HL-60 (cell line): ENCODE results near the gene KDM1B.

Experiments used
- GABPA ChIP-seq: IDR thresholded peaks from 2 replicates; pipeline ENCODE4 v1.6.1; 2012; ENCODE audit warnings: low read depth
- POLR2AphosphoS5 ChIP-seq: IDR thresholded peaks from 2 replicates; pipeline ENCODE4 v1.6.1; 2012; ENCODE audit warnings: low read depth
- TF ChIP-seq, protein P1 (sequence below): IDR thresholded peaks from one replicate; pipeline ENCODE4 v1.5.1; 2011; ENCODE audit warnings: low read length, control low read depth, inconsistent platforms; ENCODE audit not compliant: insufficient read depth

DNA sequence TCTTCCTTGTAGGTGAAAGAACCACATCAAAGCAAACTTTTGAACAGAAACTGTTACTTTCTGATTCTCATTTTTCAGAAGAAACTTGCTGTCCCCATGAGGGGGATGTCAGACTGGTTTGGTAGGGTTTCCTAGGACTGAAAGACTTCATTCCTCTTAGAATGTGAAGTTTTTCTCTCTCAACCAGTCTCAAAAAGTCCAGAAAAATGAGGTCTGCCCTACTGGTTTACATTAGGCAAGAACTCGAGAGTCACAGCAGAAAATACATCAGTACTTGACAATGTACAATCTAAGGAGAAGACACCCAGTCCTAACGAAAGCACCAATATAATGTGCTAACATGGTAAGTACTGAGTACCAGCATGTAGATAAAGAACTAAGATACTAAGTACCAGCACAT is 20.1 kb upstream of the KDM1B start:
- TF ChIP-seq, protein P1, sequence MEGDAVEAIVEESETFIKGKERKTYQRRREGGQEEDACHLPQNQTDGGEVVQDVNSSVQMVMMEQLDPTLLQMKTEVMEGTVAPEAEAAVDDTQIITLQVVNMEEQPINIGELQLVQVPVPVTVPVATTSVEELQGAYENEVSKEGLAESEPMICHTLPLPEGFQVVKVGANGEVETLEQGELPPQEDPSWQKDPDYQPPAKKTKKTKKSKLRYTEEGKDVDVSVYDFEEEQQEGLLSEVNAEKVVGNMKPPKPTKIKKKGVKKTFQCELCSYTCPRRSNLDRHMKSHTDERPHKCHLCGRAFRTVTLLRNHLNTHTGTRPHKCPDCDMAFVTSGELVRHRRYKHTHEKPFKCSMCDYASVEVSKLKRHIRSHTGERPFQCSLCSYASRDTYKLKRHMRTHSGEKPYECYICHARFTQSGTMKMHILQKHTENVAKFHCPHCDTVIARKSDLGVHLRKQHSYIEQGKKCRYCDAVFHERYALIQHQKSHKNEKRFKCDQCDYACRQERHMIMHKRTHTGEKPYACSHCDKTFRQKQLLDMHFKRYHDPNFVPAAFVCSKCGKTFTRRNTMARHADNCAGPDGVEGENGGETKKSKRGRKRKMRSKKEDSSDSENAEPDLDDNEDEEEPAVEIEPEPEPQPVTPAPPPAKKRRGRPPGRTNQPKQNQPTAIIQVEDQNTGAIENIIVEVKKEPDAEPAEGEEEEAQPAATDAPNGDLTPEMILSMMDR, result no peak
- TF ChIP-seq POLR2AphosphoS5, result no peak
- TF ChIP-seq GABPA, result no peak
